MM.1S (cell line): ENCODE data around the gene XXYLT1.

Experiments used
- DNase-seq: peaks from one replicate; pipeline ENCODE4 v3.0.0-alpha.2; 2015
- H2AFZ ChIP-seq: fragments of 300-600 bp; sonication (generic); 2 replicates; pipeline ENCODE4 v1.6.0; 2016; ENCODE audit warnings: antibody characterized with exemption, low read length
- H3F3A ChIP-seq: fragments of 300-600 bp; sonication (generic); 2 replicates; pipeline ENCODE4 v1.6.1; 2016; ENCODE audit warnings: mild to moderate bottlenecking, antibody characterized with exemption, low read length, moderate library complexity, mixed read lengths; ENCODE audit not compliant: insufficient read depth
- H3K27ac ChIP-seq: fragments of 300-600 bp; sonication (generic); 2 replicates; pipeline ENCODE4 v1.5.1; 2016; ENCODE audit warnings: mild to moderate bottlenecking, low read length
- H3K27me3 ChIP-seq: fragments of 300-600 bp; sonication (generic); replicated peaks from 2 replicates; pipeline ENCODE4 v1.6.0; 2016; ENCODE audit warnings: low read length; ENCODE audit not compliant: insufficient read depth
- H3K36me3 ChIP-seq: fragments of 300-600 bp; sonication (generic); replicated peaks from 2 replicates; pipeline ENCODE4 v1.6.1; 2016; ENCODE audit warnings: mild to moderate bottlenecking, low read length, mixed read lengths; ENCODE audit not compliant: insufficient read depth
- H3K4me1 ChIP-seq: fragments of 300-600 bp; sonication (generic); 2 replicates; pipeline ENCODE4 v1.6.1; 2016; ENCODE audit warnings: low read length, mixed read lengths
- H3K4me2 ChIP-seq: fragments of 300-600 bp; sonication (generic); 2 replicates; pipeline ENCODE4 v1.6.0; 2016; ENCODE audit warnings: low read depth, low read length
- H3K4me3 ChIP-seq: fragments of 300-600 bp; sonication (generic); 2 replicates; pipeline ENCODE4 v1.5.1; 2016; ENCODE audit warnings: low read length, mixed read lengths
- H3K79me2 ChIP-seq: fragments of 300-600 bp; sonication (generic); 2 replicates; pipeline ENCODE4 v1.6.1; 2016; ENCODE audit warnings: mixed run types, low read length, mixed read lengths
- H3K9ac ChIP-seq: fragments of 300-600 bp; sonication (generic); 2 replicates; pipeline ENCODE4 v1.6.1; 2016; ENCODE audit warnings: low read length, mixed read lengths
- H3K9me2 ChIP-seq: fragments of 300-600 bp; sonication (generic); replicated peaks from 2 replicates; pipeline ENCODE4 v1.6.1; 2016; ENCODE audit warnings: mild to moderate bottlenecking, low read length, mixed read lengths; ENCODE audit not compliant: insufficient read depth
- H3K9me3 ChIP-seq: fragments of 300-600 bp; sonication (generic); replicated peaks from 2 replicates; pipeline ENCODE4 v1.6.1; 2016; ENCODE audit warnings: mild to moderate bottlenecking, low read length, mixed read lengths; ENCODE audit not compliant: insufficient read depth
- H4K20me1 ChIP-seq: fragments of 300-600 bp; sonication (generic); 2 replicates; pipeline ENCODE4 v1.6.1; 2016; ENCODE audit warnings: mild to moderate bottlenecking, low read length, moderate library complexity, mixed read lengths; ENCODE audit not compliant: insufficient read depth
- CTCF ChIP-seq: fragments of 300-600 bp; sonication (generic); IDR thresholded peaks from 2 replicates; pipeline ENCODE4 v1.5.1; 2016; ENCODE audit warnings: antibody characterized with exemption, low read length, mixed read lengths
- EZH2 ChIP-seq: fragments of 300-600 bp; sonication (generic); optimal IDR thresholded peaks from 2 replicates; pipeline ENCODE3; 2017; ENCODE audit warnings: low read depth, mild to moderate bottlenecking, antibody characterized with exemption, low read length, mixed read lengths
- EZH2phosphoT487 ChIP-seq: fragments of 300-600 bp; sonication (generic); IDR thresholded peaks from 2 replicates; pipeline ENCODE4 v1.6.1; 2018; ENCODE audit warnings: antibody characterized with exemption, low read length

The XXYLT1 gene

GRCh38 chr3:195209083-195209846 is 61.7 kb downstream of the XXYLT1 start:
- peaks cover 17% of the 10 kb centered on the region for H3K4me1 ChIP-seq
- peaks cover 5% of the 10 kb centered on the region; the same call in 1 of the 2 replicates for H3K27me3 ChIP-seq
- H3K9me3 ChIP-seq = no peaks in the 10 kb centered on the region
- H4K20me1 ChIP-seq = no peaks in the 10 kb centered on the region
- no peak overlapping the region for H3K27ac ChIP-seq
- peak overlapping the region; percentile 55; the same call in 1 of the 2 replicates for H3K4me2 ChIP-seq
- no peak overlapping the region for H2AFZ ChIP-seq
- H3K9ac ChIP-seq = no peak overlapping the region
- H3F3A ChIP-seq = peaks cover 18% of the 10 kb centered on the region
- no peaks in the 10 kb centered on the region for H3K79me2 ChIP-seq
- no peaks in the 10 kb centered on the region for H3K9me2 ChIP-seq
- H3K36me3 ChIP-seq = no peaks in the 10 kb centered on the region
- no peak overlapping the region for H3K4me3 ChIP-seq
- TF ChIP-seq EZH2 = no peak
- DNase-seq = no peak

DNA sequence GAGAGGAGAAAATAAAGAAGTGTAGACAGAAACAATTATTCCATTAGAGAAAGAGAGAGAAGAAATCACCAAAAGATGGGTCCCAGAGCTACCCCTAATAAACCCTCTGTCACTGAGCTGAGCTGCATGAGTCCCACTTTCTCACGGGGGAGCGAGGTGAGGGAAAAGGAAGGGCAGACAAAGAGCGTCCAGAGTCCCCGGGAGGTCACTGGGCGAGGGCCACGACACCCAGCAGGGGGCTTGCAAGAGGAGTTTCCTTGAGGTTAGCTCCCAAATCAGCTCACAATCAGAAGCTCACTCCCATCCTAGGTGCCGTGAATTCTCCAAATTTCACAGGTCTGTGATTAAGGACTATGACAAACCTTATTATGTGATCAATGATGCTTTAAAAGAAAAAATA is 62.3 kb downstream of the XXYLT1 start:
- H3K4me3 ChIP-seq = peak overlapping the region; percentile 9; the same call in 1 of the 2 replicates
- no peaks in the 10 kb centered on the region for H3K9me2 ChIP-seq
- H3K27me3 ChIP-seq = peaks cover 5% of the 10 kb centered on the region; the same call in 1 of the 2 replicates
- peaks cover 17% of the 10 kb centered on the region for H3K4me1 ChIP-seq
- DNase-seq = no peak
- H3K9me3 ChIP-seq = no peaks in the 10 kb centered on the region
- H3F3A ChIP-seq = peaks cover 18% of the 10 kb centered on the region
- no peak overlapping the region for H2AFZ ChIP-seq
- no peak overlapping the region; the same call in 1 of the 2 replicates for H3K27ac ChIP-seq
- no peaks in the 10 kb centered on the region for H3K79me2 ChIP-seq
- H4K20me1 ChIP-seq = no peaks in the 10 kb centered on the region
- no peak overlapping the region for H3K9ac ChIP-seq
- TF ChIP-seq EZH2 (no peak), CTCF (no peak), EZH2phosphoT487 (no peak)
- no peaks in the 10 kb centered on the region for H3K36me3 ChIP-seq
- peak overlapping the region; percentile 55 for H3K4me2 ChIP-seq

DNA sequence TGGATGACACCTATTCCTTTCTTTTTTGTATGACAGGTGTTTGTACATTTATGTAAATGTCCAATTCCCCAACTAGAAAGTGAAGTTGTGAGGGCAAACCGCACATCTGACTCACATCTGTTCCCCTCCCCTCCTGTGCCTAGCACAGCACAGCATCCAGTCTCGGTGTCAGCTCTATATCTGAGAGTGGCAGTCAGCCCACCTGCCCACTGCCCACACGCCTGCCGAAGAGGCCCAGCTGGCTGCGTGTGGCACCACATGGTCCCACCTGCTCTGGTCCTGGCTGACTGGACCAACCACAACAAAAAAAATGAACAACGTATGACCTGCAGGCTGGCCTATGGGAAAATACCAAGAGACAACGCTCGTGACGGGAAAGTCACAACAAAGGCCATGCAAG is 62.8 kb downstream of the XXYLT1 start:
- H3K4me1 ChIP-seq = peaks cover 17% of the 10 kb centered on the region
- H3F3A ChIP-seq = peaks cover 18% of the 10 kb centered on the region
- H3K27me3 ChIP-seq = peaks cover 5% of the 10 kb centered on the region; the same call in 1 of the 2 replicates
- H3K79me2 ChIP-seq = no peaks in the 10 kb centered on the region
- H3K4me3 ChIP-seq = peak overlapping the region; percentile 9; the same call in 1 of the 2 replicates
- no peak overlapping the region for H2AFZ ChIP-seq
- H3K4me2 ChIP-seq = peak overlapping the region; percentile 55
- H3K9me2 ChIP-seq = no peaks in the 10 kb centered on the region
- no peaks in the 10 kb centered on the region for H3K36me3 ChIP-seq
- peak; percentile 94 for DNase-seq
- TF ChIP-seq CTCF = no peak
- no peak for TF ChIP-seq EZH2phosphoT487
- no peak for TF ChIP-seq EZH2
- H3K27ac ChIP-seq = peak overlapping the region; percentile 6; the same call in 1 of the 2 replicates
- no peaks in the 10 kb centered on the region for H4K20me1 ChIP-seq
- H3K9me3 ChIP-seq = no peaks in the 10 kb centered on the region
- no peak overlapping the region for H3K9ac ChIP-seq

DNA sequence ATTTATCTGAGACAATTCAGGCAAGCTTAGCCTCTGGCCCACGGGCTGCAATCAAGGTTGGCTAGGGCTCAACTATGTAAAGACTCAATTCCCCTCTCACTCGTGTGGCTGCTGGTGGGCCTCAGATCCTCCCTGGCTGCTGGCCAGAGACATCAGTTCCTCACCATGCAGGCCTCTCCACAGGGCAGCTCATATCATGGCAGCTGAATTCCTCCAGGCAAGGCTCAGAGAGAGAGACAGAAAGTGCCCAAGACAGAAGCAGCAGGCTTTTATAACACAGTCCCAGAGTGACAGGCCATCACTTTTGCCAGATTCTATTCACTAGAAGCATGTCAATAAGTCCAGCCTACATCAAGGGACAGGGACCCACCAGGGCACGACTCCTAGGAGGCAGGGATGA is 63.2 kb downstream of the XXYLT1 start:
- Histone ChIP-seq H3K27me3 (peaks cover 5% of the 10 kb centered on the region; the same call in 1 of the 2 replicates), H2AFZ (no peak overlapping the region), H4K20me1 (no peaks in the 10 kb centered on the region), H3K4me1 (peaks cover 17% of the 10 kb centered on the region), H3K36me3 (no peaks in the 10 kb centered on the region), H3K27ac (peak overlapping the region; percentile 6; the same call in 1 of the 2 replicates), H3K4me3 (no peak overlapping the region), H3F3A (peaks cover 18% of the 10 kb centered on the region), H3K79me2 (no peaks in the 10 kb centered on the region), H3K9ac (no peak overlapping the region), H3K4me2 (peak overlapping the region; percentile 55), H3K9me2 (no peaks in the 10 kb centered on the region), H3K9me3 (no peaks in the 10 kb centered on the region)
- DNase-seq = no peak
- TF ChIP-seq CTCF (no peak), EZH2 (no peak), EZH2phosphoT487 (no peak)
